Esophagus squamous epithelium (tissue), 4 donors: Measurements from ENCODE around the gene TNIK.

Experiments
- CTCF ChIP-seq, 6 experiments: fragments of 450-650 bp in 4 of 6; fragments of 200-600 bp in 2 of 6; sonication (generic) in 2 of 6; IDR thresholded peaks; one replicate each; pipeline ENCODE4 v1.5.1; 2016 to 2019; ENCODE audit warnings: antibody characterized with exemption in 6 of 6, mild to moderate bottlenecking in 4 of 6, moderate library complexity in 4 of 6
- POLR2A ChIP-seq, 4 donors: fragments of 450-650 bp; IDR thresholded peaks; one replicate each; pipeline ENCODE4 v1.6.1; 2017; ENCODE audit warnings: antibody characterized with exemption in 4 of 4, mild to moderate bottlenecking in 4 of 4, moderate library complexity in 3 of 4

- TF ChIP-seq CTCF (IDR thresholded peaks at IDR 0.05) (no peak), POLR2A (IDR thresholded peaks at IDR 0.05) (no peak)
Measured at GRCh38 chr3:171088496-171088895, 371.7 kb downstream of the TNIK start.
